SU-DHL-6 (cell line): Measurements from ENCODE around the gene TMA7B.

ENCODE experiments used
- H2AFZ ChIP-seq: fragments of 200-600 bp; sonication (generic); 2 replicates; pipeline ENCODE4 v1.6.1; 2014; ENCODE audit warnings: low read depth, mild to moderate bottlenecking, moderate library complexity, mixed read lengths, antibody characterized with exemption, low read length; ENCODE audit not compliant: severe bottlenecking
- H3F3A ChIP-seq: fragments of 200-600 bp; shearing (Covaris generic); 2 replicates; pipeline ENCODE4 v1.6.0; 2016; ENCODE audit warnings: antibody characterized with exemption, mild to moderate bottlenecking; ENCODE audit not compliant: insufficient read depth
- H3K27ac ChIP-seq: fragments of 200-600 bp; sonication (generic); 2 replicates; pipeline ENCODE4 v1.5.1; 2016; ENCODE audit warnings: low read depth, mild to moderate bottlenecking, low read length, moderate library complexity, mixed read lengths
- H3K27me3 ChIP-seq: fragments of 200-600 bp; sonication (generic), shearing (Covaris generic); 2 replicates; pipeline ENCODE4 v1.6.0; 2014; ENCODE audit warnings: mild to moderate bottlenecking, low read length
- H3K36me3 ChIP-seq: fragments of 200-600 bp; sonication (generic); 2 replicates; pipeline ENCODE4 v1.6.1; 2014; ENCODE audit warnings: mild to moderate bottlenecking, low read length, mixed read lengths
- H3K4me2 ChIP-seq: fragments of 300-600, 200-600 bp; shearing (Covaris generic), sonication (generic); 2 replicates; pipeline ENCODE4 v1.6.0; 2014; ENCODE audit warnings: low read length, low read depth, mild to moderate bottlenecking; ENCODE audit not compliant: poor library complexity, severe bottlenecking
- H3K4me3 ChIP-seq: fragments of 200-600 bp; sonication (generic); 2 replicates; pipeline ENCODE4 v1.5.1; 2014; ENCODE audit warnings: antibody characterized with exemption, low read length, mild to moderate bottlenecking, mixed read lengths; ENCODE audit not compliant: insufficient read depth, poor library complexity, severe bottlenecking
- H3K79me2 ChIP-seq: fragments of 200-600 bp; sonication (generic); 2 replicates; pipeline ENCODE4 v1.6.1; 2014; ENCODE audit warnings: mild to moderate bottlenecking, low read length, moderate library complexity; ENCODE audit not compliant: insufficient read depth
- H3K9ac ChIP-seq: fragments of 200-600 bp; sonication (generic); 2 replicates; pipeline ENCODE4 v1.7.0; 2014; ENCODE audit warnings: mild to moderate bottlenecking, low read length
- H3K9me2 ChIP-seq: fragments of 200-600 bp; sonication (generic); replicated peaks from 2 replicates; pipeline ENCODE4 v1.6.1; 2014; ENCODE audit warnings: low read length; ENCODE audit not compliant: insufficient read depth
- H3K9me3 ChIP-seq: fragments of 200-600 bp; sonication (generic); 2 replicates; pipeline ENCODE4 v1.6.1; 2014; ENCODE audit warnings: low read length, mixed read lengths; ENCODE audit not compliant: insufficient read depth
- H4K20me1 ChIP-seq: fragments of 200-600 bp; sonication (generic); 2 replicates; pipeline ENCODE4 v1.6.1; 2014; ENCODE audit warnings: low read depth, mild to moderate bottlenecking, antibody characterized with exemption, low read length, moderate library complexity, mixed read lengths
- EZH2phosphoT487 ChIP-seq: fragments of 200-600 bp; sonication (generic), shearing (Covaris generic); conservative IDR thresholded peaks from 2 replicates; pipeline ENCODE4 v1.6.1; 2018; ENCODE audit warnings: mild to moderate bottlenecking, antibody characterized with exemption, low read length, moderate library complexity, mixed read lengths
- TF ChIP-seq, protein P1 (sequence below): fragments of 200-600 bp; sonication (generic); IDR thresholded peaks from one replicate; pipeline ENCODE4 v1.5.1; 2017; ENCODE audit warnings: antibody characterized with exemption, mild to moderate bottlenecking, low read length, moderate library complexity; ENCODE audit not compliant: insufficient read depth, poor library complexity, severe bottlenecking

TMA7B gene

GRCh38 chr22:39959640-39960447 lies at the start of gene TMA7B:
Gene TMA7B (plus strand): TSS chr22:39960397. CDS start chr22:39964375, 3,978 bp downstream.
- no peak within 1 kb of the TSS for H3K4me2 ChIP-seq
- no peak within 1 kb of the TSS for H2AFZ ChIP-seq
- no peaks in the 10 kb centered on the region for H3K79me2 ChIP-seq
- H3F3A ChIP-seq: no peaks in the 10 kb centered on the region
- H3K27me3 ChIP-seq: no peaks in the 10 kb centered on the region
- no peak for TF ChIP-seq EZH2phosphoT487
- TF ChIP-seq, protein P1, sequence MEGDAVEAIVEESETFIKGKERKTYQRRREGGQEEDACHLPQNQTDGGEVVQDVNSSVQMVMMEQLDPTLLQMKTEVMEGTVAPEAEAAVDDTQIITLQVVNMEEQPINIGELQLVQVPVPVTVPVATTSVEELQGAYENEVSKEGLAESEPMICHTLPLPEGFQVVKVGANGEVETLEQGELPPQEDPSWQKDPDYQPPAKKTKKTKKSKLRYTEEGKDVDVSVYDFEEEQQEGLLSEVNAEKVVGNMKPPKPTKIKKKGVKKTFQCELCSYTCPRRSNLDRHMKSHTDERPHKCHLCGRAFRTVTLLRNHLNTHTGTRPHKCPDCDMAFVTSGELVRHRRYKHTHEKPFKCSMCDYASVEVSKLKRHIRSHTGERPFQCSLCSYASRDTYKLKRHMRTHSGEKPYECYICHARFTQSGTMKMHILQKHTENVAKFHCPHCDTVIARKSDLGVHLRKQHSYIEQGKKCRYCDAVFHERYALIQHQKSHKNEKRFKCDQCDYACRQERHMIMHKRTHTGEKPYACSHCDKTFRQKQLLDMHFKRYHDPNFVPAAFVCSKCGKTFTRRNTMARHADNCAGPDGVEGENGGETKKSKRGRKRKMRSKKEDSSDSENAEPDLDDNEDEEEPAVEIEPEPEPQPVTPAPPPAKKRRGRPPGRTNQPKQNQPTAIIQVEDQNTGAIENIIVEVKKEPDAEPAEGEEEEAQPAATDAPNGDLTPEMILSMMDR: no peak
- no peaks in the 10 kb centered on the region for H4K20me1 ChIP-seq
- no peak within 1 kb of the TSS for H3K9ac ChIP-seq
- H3K4me3 ChIP-seq: no peak within 1 kb of the TSS
- H3K36me3 ChIP-seq: no peaks in the 10 kb centered on the region
- H3K27ac ChIP-seq: no peak within 1 kb of the TSS
- no peaks in the 10 kb centered on the region for H3K9me3 ChIP-seq
- no peaks in the 10 kb centered on the region for H3K9me2 ChIP-seq

- Histone ChIP-seq H3K36me3 (no peaks in the 10 kb centered on the region), H3K27me3 (no peaks in the 10 kb centered on the region), H3K9ac (no peak overlapping the region), H3K4me3 (no peak overlapping the region), H3F3A (no peaks in the 10 kb centered on the region), H3K9me3 (no peaks in the 10 kb centered on the region), H2AFZ (no peak overlapping the region), H4K20me1 (no peaks in the 10 kb centered on the region), H3K9me2 (no peaks in the 10 kb centered on the region), H3K79me2 (no peaks in the 10 kb centered on the region), H3K4me2 (no peak overlapping the region), H3K27ac (no peak overlapping the region)
- TF ChIP-seq, protein P1: no peak
- TF ChIP-seq EZH2phosphoT487: no peak
Measured at GRCh38 chr22:39910876-39911613, 49.2 kb upstream of the TMA7B start.

DNA sequence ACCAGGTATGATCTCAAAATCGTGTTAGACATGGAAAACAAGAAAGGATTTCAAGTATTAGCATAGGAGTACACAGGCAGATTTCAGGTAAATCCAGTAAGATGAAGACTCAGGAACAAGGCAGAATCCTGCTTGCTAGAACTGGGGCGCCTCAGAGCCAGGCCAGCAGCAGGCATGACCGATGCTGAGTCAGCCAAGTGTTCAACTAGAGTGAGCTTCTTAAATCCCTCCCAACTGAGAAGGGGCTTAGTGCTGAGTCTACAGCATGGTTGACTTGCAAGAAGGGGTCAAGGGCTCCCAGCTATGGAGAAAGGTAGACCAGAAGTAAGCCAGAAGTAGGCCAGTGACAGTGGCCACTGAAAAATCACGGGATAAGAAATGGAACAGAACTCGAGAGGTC lies 46.9 kb upstream of the TMA7B start:
- H4K20me1 ChIP-seq: no peaks in the 10 kb centered on the region
- H3K9me2 ChIP-seq: no peaks in the 10 kb centered on the region
- H3K27me3 ChIP-seq: no peaks in the 10 kb centered on the region

More for the DNA sequence above, 46.9 kb upstream of the TMA7B start:
- H3F3A ChIP-seq: no peaks in the 10 kb centered on the region
- H3K4me2 ChIP-seq: no peak overlapping the region
- H3K27ac ChIP-seq: no peak overlapping the region
- TF ChIP-seq EZH2phosphoT487: no peak
- TF ChIP-seq, protein P1: no peak
- no peaks in the 10 kb centered on the region for H3K79me2 ChIP-seq
- H3K9ac ChIP-seq: no peak overlapping the region
- no peaks in the 10 kb centered on the region for H3K36me3 ChIP-seq
- H2AFZ ChIP-seq: no peak overlapping the region
- no peaks in the 10 kb centered on the region for H3K9me3 ChIP-seq
- H3K4me3 ChIP-seq: no peak overlapping the region
